GM21737 (cell line): ENCODE measurements around the gene CHRD.
A peak's percentile ranks its signal among the peaks of the same experiment; 100 is the strongest.
"Not testable (repeated sequence)": the region's sequence is repeated elsewhere in the genome, so short reads cannot be mapped to it uniquely, and the experiment has no call there.

Source experiments
- ATAC-seq: cut with Tn5 transposase; IDR thresholded peaks from one replicate; pipeline ENCODE4 v1.9.1; 2021; ENCODE audit warnings: mild to moderate bottlenecking, moderate library complexity; ENCODE audit not compliant: unreplicated experiment

CHRD gene

DNA sequence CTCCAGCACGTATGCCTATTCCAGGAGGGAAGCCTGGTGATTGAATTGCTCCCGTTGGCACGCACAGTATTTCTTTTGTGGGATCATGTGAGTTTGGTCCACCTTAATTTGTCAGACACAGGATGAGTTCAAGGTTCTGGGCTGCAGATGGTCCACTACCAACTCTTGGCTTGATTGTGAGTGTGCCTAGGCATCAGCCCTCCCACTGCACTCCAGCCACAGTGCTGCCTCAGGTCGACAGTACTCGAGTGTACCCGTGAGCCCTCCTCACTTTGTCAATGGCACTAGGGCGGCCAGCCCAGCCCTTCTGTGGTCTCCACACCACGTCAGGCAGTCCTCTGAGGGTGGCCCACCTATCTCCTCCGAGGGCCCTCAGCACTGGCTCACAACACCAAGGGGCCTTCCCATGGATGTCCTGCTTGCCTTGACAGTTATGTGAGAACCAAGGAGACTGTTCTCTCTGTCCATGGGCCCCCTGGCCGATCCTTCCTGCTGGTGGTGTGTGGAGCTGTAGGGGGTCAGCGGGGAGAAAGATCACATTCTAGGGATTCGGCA lies 30.2 kb downstream of the CHRD start:
- ATAC-seq = no peak

GRCh38 chr3:184414418-184415202 lies 34.8 kb downstream of the CHRD start:
- no peak for ATAC-seq

DNA sequence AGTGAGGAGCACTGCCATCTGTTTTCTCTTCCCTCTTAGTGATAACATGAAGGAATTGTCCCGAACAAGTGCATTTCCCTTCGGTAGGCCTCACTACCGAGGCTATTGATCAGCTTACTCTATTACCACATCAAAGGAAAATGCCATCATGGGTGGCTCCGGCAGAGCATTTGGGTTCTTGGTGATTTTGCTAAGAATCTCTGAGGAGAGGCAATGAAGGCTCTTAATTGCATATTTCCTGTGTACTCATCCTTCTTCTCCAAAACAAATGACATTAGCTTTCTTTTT lies 35.3 kb downstream of the CHRD start:
- ATAC-seq = no peak

- ATAC-seq = peak; percentile 80
Observed at GRCh38 chr3:184417619-184418327, 37.9 kb downstream of the CHRD start.

- no peak for ATAC-seq
Observed at GRCh38 chr3:184419171-184419570, 39.3 kb downstream of the CHRD start.

GRCh38 chr3:184423561-184423960 lies 43.7 kb downstream of the CHRD start:
- no peak for ATAC-seq

GRCh38 chr3:184426691-184427141 lies 46.9 kb downstream of the CHRD start:
- no peak for ATAC-seq

DNA sequence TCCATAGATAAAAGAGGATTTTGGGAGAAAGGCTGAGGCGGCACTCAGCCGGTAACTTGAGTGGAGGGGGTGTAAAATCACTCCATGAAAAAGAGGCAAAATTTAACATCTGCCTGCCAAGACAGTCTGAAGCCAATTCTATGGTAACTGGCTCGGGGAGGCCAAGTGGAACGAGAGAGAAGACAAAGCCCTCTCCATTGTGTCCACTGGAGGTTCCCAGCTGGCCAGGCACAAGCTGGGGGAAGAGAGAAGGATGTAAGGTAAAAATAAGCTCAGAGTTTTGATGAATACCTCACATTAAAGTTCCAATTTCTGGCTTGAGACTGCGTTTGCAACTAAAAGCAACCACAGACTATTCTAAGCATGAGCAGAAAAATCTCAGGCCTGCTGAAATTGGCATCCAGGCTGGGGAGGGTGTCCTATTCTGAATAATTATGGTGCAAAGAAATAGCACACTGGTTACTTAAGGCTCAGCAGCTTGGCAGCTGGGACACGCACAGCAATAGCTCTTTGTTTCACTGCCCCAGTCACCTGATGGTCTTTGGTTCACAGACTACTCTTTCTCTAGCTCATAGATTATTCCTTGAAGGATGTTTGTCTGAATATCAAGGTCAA lies 48.8 kb downstream of the CHRD start:
- ATAC-seq = no peak

DNA sequence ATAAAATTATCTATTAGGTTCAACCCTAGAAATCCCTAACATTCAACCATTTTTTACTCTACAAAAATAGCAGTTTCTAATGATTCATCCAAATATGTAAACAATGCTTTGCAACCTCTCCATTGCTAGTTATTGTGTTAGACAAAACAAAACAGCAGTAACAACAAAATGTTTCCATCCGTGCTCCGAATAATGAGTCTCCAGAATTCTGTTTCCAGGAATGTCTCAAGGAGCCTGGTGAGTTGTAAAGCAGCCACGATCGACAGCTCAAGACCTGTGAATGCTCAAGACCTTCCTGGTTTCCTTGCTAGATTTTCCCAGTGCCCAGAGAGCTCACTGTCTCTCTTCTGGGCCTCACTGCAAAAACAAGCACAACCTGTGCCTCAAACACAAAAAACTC lies 49.9 kb downstream of the CHRD start:
- no peak for ATAC-seq

GRCh38 chr3:184430940-184431339 lies 51.1 kb downstream of the CHRD start:
- no peak for ATAC-seq

- ATAC-seq = not testable (repeated sequence)
Observed at GRCh38 chr3:184433178-184433577, 53.3 kb downstream of the CHRD start.

GRCh38 chr3:184439096-184439495 lies 59.2 kb downstream of the CHRD start:
- ATAC-seq = no peak
